Peyer's patch (tissue), 4 donors: ENCODE data around the gene GFRA3.

Source experiments
- POLR2A ChIP-seq, 2 donors: fragments of 450-650 bp; IDR thresholded peaks; one replicate each; pipeline ENCODE4 v1.5.1; 2017; ENCODE audit warnings: antibody characterized with exemption in 2 of 2, mild to moderate bottlenecking in 2 of 2, moderate library complexity in 2 of 2
- TF ChIP-seq, protein P1 (sequence below), 6 experiments: fragments of 450-650 bp in 4 of 6; fragments of 200-600 bp in 2 of 6; sonication (generic) in 1 of 6; IDR thresholded peaks; one replicate each; pipeline ENCODE4 v1.5.1; 2017 to 2019; ENCODE audit warnings: antibody characterized with exemption in 6 of 6, mild to moderate bottlenecking in 3 of 6, moderate library complexity in 1 of 6

DNA sequence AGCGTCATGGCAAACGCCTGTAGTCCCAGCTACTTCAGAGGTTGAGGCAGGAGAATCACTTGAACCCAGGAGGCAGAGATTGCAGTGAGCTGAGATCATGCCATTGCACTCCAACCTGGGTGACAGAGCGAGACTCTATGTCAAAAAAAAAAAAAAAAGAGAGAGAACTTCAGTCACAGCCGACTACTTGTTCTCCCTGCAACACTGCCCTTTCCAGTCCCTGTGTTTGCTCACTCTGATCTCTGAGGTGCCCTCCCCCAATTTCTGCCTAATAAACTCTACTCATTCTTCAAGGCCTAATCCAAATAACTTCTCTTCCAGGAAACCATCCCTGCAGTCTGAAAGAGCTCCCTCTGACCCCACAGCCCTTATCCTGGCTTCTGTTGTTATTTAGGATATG lies 28.1 kb downstream of the GFRA3 start:
- TF ChIP-seq, protein P1, sequence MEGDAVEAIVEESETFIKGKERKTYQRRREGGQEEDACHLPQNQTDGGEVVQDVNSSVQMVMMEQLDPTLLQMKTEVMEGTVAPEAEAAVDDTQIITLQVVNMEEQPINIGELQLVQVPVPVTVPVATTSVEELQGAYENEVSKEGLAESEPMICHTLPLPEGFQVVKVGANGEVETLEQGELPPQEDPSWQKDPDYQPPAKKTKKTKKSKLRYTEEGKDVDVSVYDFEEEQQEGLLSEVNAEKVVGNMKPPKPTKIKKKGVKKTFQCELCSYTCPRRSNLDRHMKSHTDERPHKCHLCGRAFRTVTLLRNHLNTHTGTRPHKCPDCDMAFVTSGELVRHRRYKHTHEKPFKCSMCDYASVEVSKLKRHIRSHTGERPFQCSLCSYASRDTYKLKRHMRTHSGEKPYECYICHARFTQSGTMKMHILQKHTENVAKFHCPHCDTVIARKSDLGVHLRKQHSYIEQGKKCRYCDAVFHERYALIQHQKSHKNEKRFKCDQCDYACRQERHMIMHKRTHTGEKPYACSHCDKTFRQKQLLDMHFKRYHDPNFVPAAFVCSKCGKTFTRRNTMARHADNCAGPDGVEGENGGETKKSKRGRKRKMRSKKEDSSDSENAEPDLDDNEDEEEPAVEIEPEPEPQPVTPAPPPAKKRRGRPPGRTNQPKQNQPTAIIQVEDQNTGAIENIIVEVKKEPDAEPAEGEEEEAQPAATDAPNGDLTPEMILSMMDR (IDR thresholded peaks at IDR 0.05) = no peak
- no peak for TF ChIP-seq POLR2A (IDR thresholded peaks at IDR 0.05)
